Tibial artery (tissue), 4 donors: ENCODE data around the gene SFT2D2.

Experiments used
- DNase-seq, 2 donors: peaks; one replicate each; pipeline ENCODE4 v3.0.0-alpha.2; 2019
- H3K27ac ChIP-seq, 2 donors: fragments of 200-600 bp; sonication (generic) in 1 of 2; 1 replicate in 1 of 2; 2 replicates in 1 of 2; pipeline ENCODE4 v1.5.1; 2018 to 2019; ENCODE audit warnings: mild to moderate bottlenecking in 1 of 2
- H3K27me3 ChIP-seq, 2 donors: fragments of 200-600 bp; sonication (generic) in 1 of 2; one replicate each; pipeline versions ENCODE4 v1.5.1 to v1.6.0; 2016 to 2019
- H3K36me3 ChIP-seq, 3 donors: fragments of 200-600 bp; sonication (generic) in 2 of 3; one replicate each; pipeline ENCODE4 v1.5.1; 2016 to 2019; ENCODE audit warnings: mild to moderate bottlenecking in 2 of 3
- H3K4me1 ChIP-seq, 4 donors: fragments of 200-600 bp; sonication (generic) in 2 of 4; 1 replicate in 3 of 4; 2 replicates in 1 of 4; pipeline ENCODE4 v1.5.1; 2016 to 2019
- H3K4me3 ChIP-seq, 2 donors: fragments of 200-600 bp; sonication (generic) in 1 of 2; 1 replicate in 1 of 2; 2 replicates in 1 of 2; pipeline ENCODE4 v1.5.1; 2018 to 2019; ENCODE audit warnings: mild to moderate bottlenecking in 2 of 2
- H3K9me3 ChIP-seq, 3 donors: fragments of 200-600 bp; sonication (generic) in 1 of 3; one replicate each; pipeline ENCODE4 v1.5.1; 2016 to 2019
- CTCF ChIP-seq, 2 experiments: fragments of 200-600 bp in 1 of 2; fragments of 450-650 bp in 1 of 2; IDR thresholded peaks; one replicate each; pipeline ENCODE4 v1.5.1; 2017 to 2019; ENCODE audit warnings: antibody characterized with exemption in 2 of 2, mild to moderate bottlenecking in 1 of 2, moderate library complexity in 1 of 2
- intact Hi-C: fragments of 100-400 bp; cut with DNase I; formaldehyde crosslinking; loops from one replicate; pipeline ENCODE4 v1.15.0; 2023; ENCODE audit warnings: low total_unique reads

SFT2D2 gene

GRCh38 chr1:168266644-168267186 is 40.9 kb downstream of the SFT2D2 start:
- intact Hi-C loops = no loop called here
- Histone ChIP-seq H3K27ac (no peak overlapping the region), H3K4me1 (peaks cover 0 to 11% (median 7%) of the 10 kb centered on the region in 4 donors), H3K27me3 (no peaks in the 10 kb centered on the region), H3K9me3 (no peaks in the 10 kb centered on the region), H3K36me3 (peaks cover 0 to 4% (median 4%) of the 10 kb centered on the region in 3 donors), H3K4me3 (no peak overlapping the region)
- no peak for TF ChIP-seq CTCF (IDR thresholded peaks at IDR 0.05)
- no peak for DNase-seq

DNA sequence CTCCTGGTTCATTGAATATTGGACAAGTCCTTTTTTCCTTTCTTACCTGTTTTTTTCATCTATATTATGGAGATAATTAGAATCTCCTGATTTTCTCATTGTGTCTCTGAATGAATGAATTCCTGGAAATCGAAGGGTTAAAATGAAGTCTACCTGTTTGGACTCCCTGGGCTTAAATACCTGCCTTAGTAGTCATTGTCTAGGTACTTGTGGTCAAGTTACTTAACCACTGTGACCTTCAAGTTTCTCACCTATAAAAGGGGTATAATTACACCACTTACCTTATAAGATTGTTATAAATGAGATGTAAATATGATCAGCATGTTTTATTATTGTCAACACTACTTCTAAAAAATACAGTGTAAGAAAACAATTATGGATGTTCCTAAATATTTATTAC is 45.8 kb downstream of the SFT2D2 start:
- H3K4me1 ChIP-seq = no peaks in the 10 kb centered on the region
- DNase-seq = no peak
- TF ChIP-seq CTCF (IDR thresholded peaks at IDR 0.05) = no peak
- intact Hi-C loops = no loop called here
- no peaks in the 10 kb centered on the region for H3K27me3 ChIP-seq
- no peak overlapping the region for H3K27ac ChIP-seq
- no peak overlapping the region for H3K4me3 ChIP-seq
- peaks cover 0 to 2% (median 0%) of the 10 kb centered on the region in 3 donors for H3K9me3 ChIP-seq
- H3K36me3 ChIP-seq = peaks cover 0 to 4% (median 0%) of the 10 kb centered on the region in 3 donors

DNA sequence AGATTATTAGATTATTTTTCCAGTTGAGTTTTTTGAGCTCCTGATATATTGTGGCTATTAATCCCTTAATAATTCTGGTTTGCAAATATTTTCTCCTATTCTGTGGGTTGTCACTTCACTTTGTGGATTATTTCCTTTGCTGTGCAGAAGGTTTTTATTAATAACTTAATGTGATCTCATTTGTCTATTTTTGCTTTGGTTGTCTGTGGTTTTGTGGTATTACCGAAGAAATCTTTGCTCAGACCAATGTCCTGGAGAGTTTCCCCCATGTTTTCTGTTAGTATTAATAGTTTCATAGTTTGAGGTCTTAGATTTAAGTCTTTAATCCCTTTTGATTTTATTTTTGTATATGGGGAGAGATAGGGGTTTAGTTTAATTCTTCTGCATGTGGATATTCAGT is 47.8 kb downstream of the SFT2D2 start:
- H3K27me3 ChIP-seq = no peaks in the 10 kb centered on the region
- no peak overlapping the region for H3K4me3 ChIP-seq
- intact Hi-C loops = no loop called here
- DNase-seq = no peak
- H3K4me1 ChIP-seq = no peaks in the 10 kb centered on the region
- H3K27ac ChIP-seq = no peak overlapping the region
- peaks cover 0 to 7% (median 0%) of the 10 kb centered on the region in 3 donors for H3K9me3 ChIP-seq
- TF ChIP-seq CTCF (IDR thresholded peaks at IDR 0.05) = no peak
- peaks cover 0 to 4% (median 0%) of the 10 kb centered on the region in 3 donors for H3K36me3 ChIP-seq

- Histone ChIP-seq H3K27me3 (no peaks in the 10 kb centered on the region), H3K27ac (no peak overlapping the region), H3K9me3 (peaks cover 0 to 7% (median 0%) of the 10 kb centered on the region in 3 donors), H3K4me3 (no peak overlapping the region), H3K4me1 (no peaks in the 10 kb centered on the region), H3K36me3 (no peaks in the 10 kb centered on the region)
- no peak for TF ChIP-seq CTCF (IDR thresholded peaks at IDR 0.05)
- intact Hi-C loops = no loop called here
- no peak for DNase-seq
Observed at GRCh38 chr1:168279253-168279652, 53.4 kb downstream of the SFT2D2 start.

- Histone ChIP-seq H3K27me3 (no peaks in the 10 kb centered on the region), H3K4me1 (no peaks in the 10 kb centered on the region), H3K27ac (no peak within 1 kb of the TSS), H3K9me3 (peaks cover 0 to 7% (median 0%) of the 10 kb centered on the region in 3 donors), H3K4me3 (no peak within 1 kb of the TSS), H3K36me3 (no peaks in the 10 kb centered on the region)
- no peak for TF ChIP-seq CTCF (IDR thresholded peaks at IDR 0.05)
- DNase-seq = no peak
- intact Hi-C loops = no loop called here
Observed at GRCh38 chr1:168280296-168280927, 54.6 kb downstream of the SFT2D2 start, which contains the start of gene TBX19. Gene TBX19 (plus strand): TSS chr1:168280877. CDS start chr1:168281091, 214 bp downstream.
